ENCODE data around the gene SHC4.

The SHC4 gene

DNA sequence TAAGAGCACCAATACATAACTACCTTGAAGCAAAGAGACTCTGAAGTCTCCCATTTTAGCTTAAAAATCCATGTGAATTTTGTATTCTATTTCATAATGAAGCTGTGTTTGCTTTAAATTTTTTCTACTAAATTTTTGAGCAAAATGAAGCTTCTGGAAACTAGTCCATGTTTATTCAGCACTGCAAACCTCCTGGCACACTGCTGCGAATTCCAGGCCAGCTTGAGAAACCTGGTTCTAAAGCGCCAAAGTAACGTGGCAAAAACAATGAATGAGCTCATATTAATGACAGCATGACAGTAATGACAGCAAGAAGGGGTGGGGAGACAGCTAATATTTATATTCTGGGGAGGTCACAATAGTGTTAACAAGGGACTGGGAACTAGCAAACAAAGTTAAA, 178.5 kb downstream of the SHC4 start:
- Histone ChIP-seq H3K4me3 (ENCODE audit: insufficient read length, low read depth) (no peak overlapping the region), H3K9ac (ENCODE audit: insufficient read length, low read depth) (no peak overlapping the region), H3K27me3 (ENCODE audit: insufficient read depth, insufficient read length) (no peaks in the 10 kb centered on the region), H3K4me1 (ENCODE audit: insufficient read depth, insufficient read length) (no peaks in the 10 kb centered on the region), H3K9me3 (ENCODE audit: insufficient read depth, low read length) (no peaks in the 10 kb centered on the region), H3K36me3 (ENCODE audit: insufficient read depth, insufficient read length, low read length) (peaks cover 53% of the 10 kb centered on the region)
- DNase-seq (ENCODE audit: low read depth, low spot score) = no peak
- no peak for TF ChIP-seq SUZ12 (IDR thresholded peaks at IDR 0.05; ENCODE audit: extremely low read depth, insufficient read depth, insufficient read length)

DNA sequence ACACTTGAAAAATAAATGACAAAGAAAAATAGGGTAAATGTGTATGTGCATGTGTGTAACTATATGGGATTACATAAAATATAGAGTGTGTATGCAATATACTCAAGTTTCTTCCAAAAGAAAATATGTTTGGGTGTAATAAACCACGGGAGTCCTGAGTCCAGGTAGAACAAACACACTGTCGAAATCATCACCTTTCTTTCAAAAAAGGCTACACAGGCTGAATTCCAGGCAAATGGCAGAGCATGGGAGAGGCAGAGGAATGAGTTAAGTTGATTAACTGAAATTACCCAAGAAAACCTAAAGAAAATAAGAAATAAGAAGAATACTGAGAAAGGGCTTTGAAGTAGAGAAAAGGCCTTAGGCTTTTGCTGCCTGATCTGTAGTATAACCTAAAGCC, 179.0 kb downstream of the SHC4 start:
- H3K4me1 ChIP-seq (ENCODE audit: insufficient read depth, insufficient read length) = no peaks in the 10 kb centered on the region
- no peak overlapping the region for H3K9ac ChIP-seq (ENCODE audit: insufficient read length, low read depth)
- H3K9me3 ChIP-seq (ENCODE audit: insufficient read depth, low read length) = no peaks in the 10 kb centered on the region
- DNase-seq (ENCODE audit: low read depth, low spot score) = no peak
- H3K27me3 ChIP-seq (ENCODE audit: insufficient read depth, insufficient read length) = no peaks in the 10 kb centered on the region
- no peak overlapping the region for H3K4me3 ChIP-seq (ENCODE audit: insufficient read length, low read depth)
- H3K36me3 ChIP-seq (ENCODE audit: insufficient read depth, insufficient read length, low read length) = peaks cover 53% of the 10 kb centered on the region
- TF ChIP-seq YY1 (IDR thresholded peaks at IDR 0.05; ENCODE audit: insufficient read depth, insufficient read length) (no peak), SUZ12 (IDR thresholded peaks at IDR 0.05; ENCODE audit: extremely low read depth, insufficient read depth, insufficient read length) (no peak), ZNF274 (IDR thresholded peaks at IDR 0.05; ENCODE audit: low read depth, low read length) (no peak)

DNA sequence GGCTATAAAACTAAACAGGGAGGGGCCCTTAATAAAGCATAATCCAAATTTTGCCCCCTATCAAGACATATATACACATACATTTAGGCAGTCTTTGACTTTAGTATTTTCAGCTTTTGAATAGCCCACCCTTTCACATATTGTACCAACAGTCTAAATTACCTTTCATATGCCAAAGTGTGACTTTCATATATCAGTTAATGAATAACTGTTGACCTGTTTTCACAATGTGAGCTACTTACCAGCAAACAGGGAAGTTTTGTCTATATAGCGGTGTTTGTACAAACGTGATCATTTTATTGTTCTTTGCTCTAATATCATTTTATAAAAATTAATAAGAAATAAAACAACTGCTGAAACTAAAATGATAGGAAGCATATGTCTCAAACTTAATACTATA, 180.8 kb downstream of the SHC4 start:
- H3K9me3 ChIP-seq (ENCODE audit: insufficient read depth, low read length) = no peaks in the 10 kb centered on the region
- no peaks in the 10 kb centered on the region for H3K4me1 ChIP-seq (ENCODE audit: insufficient read depth, insufficient read length)
- no peak for DNase-seq (ENCODE audit: low read depth, low spot score)
- H3K9ac ChIP-seq (ENCODE audit: insufficient read length, low read depth) = no peak overlapping the region
- no peaks in the 10 kb centered on the region for H3K27me3 ChIP-seq (ENCODE audit: insufficient read depth, insufficient read length)
- TF ChIP-seq YY1 (IDR thresholded peaks at IDR 0.05; ENCODE audit: insufficient read depth, insufficient read length) (no peak), SUZ12 (IDR thresholded peaks at IDR 0.05; ENCODE audit: extremely low read depth, insufficient read depth, insufficient read length) (no peak), ZNF274 (IDR thresholded peaks at IDR 0.05; ENCODE audit: low read depth, low read length) (no peak)
- no peak overlapping the region for H3K4me3 ChIP-seq (ENCODE audit: insufficient read length, low read depth)
- peaks cover 44% of the 10 kb centered on the region for H3K36me3 ChIP-seq (ENCODE audit: insufficient read depth, insufficient read length, low read length)

GRCh38 chr15:48781481-48782081, 182.1 kb downstream of the SHC4 start:
- no peaks in the 10 kb centered on the region for H3K9me3 ChIP-seq (ENCODE audit: insufficient read depth, low read length)
- DNase-seq (ENCODE audit: low read depth, low spot score) = no peak
- no peaks in the 10 kb centered on the region for H3K4me1 ChIP-seq (ENCODE audit: insufficient read depth, insufficient read length)
- H3K27me3 ChIP-seq (ENCODE audit: insufficient read depth, insufficient read length) = no peaks in the 10 kb centered on the region
- peaks cover 44% of the 10 kb centered on the region for H3K36me3 ChIP-seq (ENCODE audit: insufficient read depth, insufficient read length, low read length)
- H3K4me3 ChIP-seq (ENCODE audit: insufficient read length, low read depth) = no peak overlapping the region
- TF ChIP-seq SUZ12 (IDR thresholded peaks at IDR 0.05; ENCODE audit: extremely low read depth, insufficient read depth, insufficient read length) (no peak), YY1 (IDR thresholded peaks at IDR 0.05; ENCODE audit: insufficient read depth, insufficient read length) (no peak), ZNF274 (IDR thresholded peaks at IDR 0.05; ENCODE audit: low read depth, low read length) (no peak)
- H3K9ac ChIP-seq (ENCODE audit: insufficient read length, low read depth) = no peak overlapping the region

DNA sequence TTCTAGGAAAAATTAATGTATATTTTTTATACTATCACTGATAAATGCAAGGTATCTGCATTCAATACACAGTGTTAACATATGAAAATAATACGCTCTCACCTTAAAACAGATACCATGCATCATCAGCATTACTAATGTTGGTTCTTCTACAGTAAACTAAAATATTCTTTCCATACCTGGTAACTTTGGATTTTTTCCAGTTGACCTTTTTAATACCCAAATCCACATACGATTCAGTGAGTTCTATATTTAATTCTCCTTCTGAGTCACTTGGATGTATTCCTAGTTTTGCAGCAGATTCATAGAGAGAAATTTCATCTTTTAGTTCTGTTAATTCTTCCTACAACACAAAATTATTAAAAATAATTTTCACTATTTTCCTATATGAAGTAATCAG, 182.7 kb downstream of the SHC4 start:
- no peak for TF ChIP-seq SUZ12 (IDR thresholded peaks at IDR 0.05; ENCODE audit: extremely low read depth, insufficient read depth, insufficient read length)
- no peak for DNase-seq (ENCODE audit: low read depth, low spot score)
- H3K36me3 ChIP-seq (ENCODE audit: insufficient read depth, insufficient read length, low read length) = peaks cover 44% of the 10 kb centered on the region
- H3K4me1 ChIP-seq (ENCODE audit: insufficient read depth, insufficient read length) = no peaks in the 10 kb centered on the region
- H3K9ac ChIP-seq (ENCODE audit: insufficient read length, low read depth) = no peak overlapping the region
- no peak overlapping the region for H3K4me3 ChIP-seq (ENCODE audit: insufficient read length, low read depth)
- no peaks in the 10 kb centered on the region for H3K9me3 ChIP-seq (ENCODE audit: insufficient read depth, low read length)
- H3K27me3 ChIP-seq (ENCODE audit: insufficient read depth, insufficient read length) = no peaks in the 10 kb centered on the region

DNA sequence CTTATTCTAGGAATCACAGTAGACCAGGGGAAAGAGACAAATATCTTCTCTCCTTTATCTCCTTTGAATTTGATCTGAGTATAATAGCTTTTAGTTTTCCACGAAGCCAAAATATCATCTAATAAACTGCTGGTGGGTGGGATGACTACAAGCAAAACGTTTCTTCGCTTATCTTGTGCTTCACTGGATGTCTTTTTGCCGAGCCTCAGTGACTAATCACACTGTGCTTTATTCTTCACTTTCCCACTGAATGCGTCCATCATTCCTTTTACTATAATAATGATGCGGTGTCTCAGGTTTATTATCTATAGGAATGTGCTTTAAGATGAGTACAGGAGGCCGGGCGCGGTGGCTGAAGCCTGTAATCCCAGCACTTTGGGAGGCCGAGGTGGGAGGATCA, 185.4 kb downstream of the SHC4 start:
- TF ChIP-seq ZNF274 (IDR thresholded peaks at IDR 0.05; ENCODE audit: low read depth, low read length) (no peak), SUZ12 (IDR thresholded peaks at IDR 0.05; ENCODE audit: extremely low read depth, insufficient read depth, insufficient read length) (no peak), YY1 (IDR thresholded peaks at IDR 0.05; ENCODE audit: insufficient read depth, insufficient read length) (no peak)
- Histone ChIP-seq H3K9me3 (ENCODE audit: insufficient read depth, low read length) (no peaks in the 10 kb centered on the region), H3K27me3 (ENCODE audit: insufficient read depth, insufficient read length) (no peaks in the 10 kb centered on the region), H3K9ac (ENCODE audit: insufficient read length, low read depth) (no peak overlapping the region), H3K4me1 (ENCODE audit: insufficient read depth, insufficient read length) (no peaks in the 10 kb centered on the region), H3K36me3 (ENCODE audit: insufficient read depth, insufficient read length, low read length) (peaks cover 33% of the 10 kb centered on the region), H3K4me3 (ENCODE audit: insufficient read length, low read depth) (no peak overlapping the region)
- no peak for DNase-seq (ENCODE audit: low read depth, low spot score)

DNA sequence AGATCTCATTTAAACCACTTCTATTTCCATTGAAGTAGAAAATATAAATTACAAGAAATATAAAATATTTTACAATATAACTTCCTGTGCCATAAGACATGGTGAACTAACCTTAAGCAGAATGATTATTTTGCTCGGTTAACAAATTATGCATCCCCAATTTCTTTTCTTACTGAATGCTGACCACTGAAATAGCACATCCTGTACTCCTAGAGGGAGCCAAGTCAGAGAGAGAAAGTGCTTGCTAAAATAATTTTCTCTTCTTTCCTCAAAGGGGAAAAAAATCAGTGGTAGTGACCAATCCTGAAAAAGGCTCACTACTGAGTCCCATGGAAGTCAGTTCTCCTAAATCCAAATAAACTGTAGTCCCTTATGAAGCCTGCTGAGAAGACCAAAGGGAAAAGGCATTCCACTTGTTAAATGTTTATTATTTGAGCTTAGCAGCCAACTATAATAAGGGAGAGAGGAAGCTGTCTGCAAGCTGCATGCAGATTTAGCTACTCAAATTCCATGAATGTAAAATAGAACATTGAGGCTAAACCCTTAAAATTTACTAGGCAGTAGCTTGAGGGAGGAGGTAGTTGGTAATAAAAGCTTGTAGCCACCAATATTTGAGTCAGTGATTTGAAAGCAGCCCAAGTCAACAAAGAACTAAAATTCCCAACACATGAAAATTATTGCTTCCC, 185.9 kb downstream of the SHC4 start:
- H3K4me3 ChIP-seq (ENCODE audit: insufficient read length, low read depth) = no peak overlapping the region
- no peak for TF ChIP-seq SUZ12 (IDR thresholded peaks at IDR 0.05; ENCODE audit: extremely low read depth, insufficient read depth, insufficient read length)
- TF ChIP-seq YY1 (IDR thresholded peaks at IDR 0.05; ENCODE audit: insufficient read depth, insufficient read length) = no peak
- no peak for TF ChIP-seq ZNF274 (IDR thresholded peaks at IDR 0.05; ENCODE audit: low read depth, low read length)
- DNase-seq (ENCODE audit: low read depth, low spot score) = no peak
- no peaks in the 10 kb centered on the region for H3K27me3 ChIP-seq (ENCODE audit: insufficient read depth, insufficient read length)
- H3K36me3 ChIP-seq (ENCODE audit: insufficient read depth, insufficient read length, low read length) = peaks cover 27% of the 10 kb centered on the region
- no peaks in the 10 kb centered on the region for H3K9me3 ChIP-seq (ENCODE audit: insufficient read depth, low read length)
- no peaks in the 10 kb centered on the region for H3K4me1 ChIP-seq (ENCODE audit: insufficient read depth, insufficient read length)
- H3K9ac ChIP-seq (ENCODE audit: insufficient read length, low read depth) = no peak overlapping the region
